ENCODE results near the gene MRPL49. TPM values are rescaled to one million over a fixed set of nuclear protein-coding genes. Genes with fewer than 3 reads are reported as not detected.
A peak's percentile ranks its signal among the peaks of the same experiment; 100 is the strongest.

Gene MRPL49
- total RNA-seq, 1 experiment from 2014 or later = 76.9 TPM

- ChIA-PET POLR2A (interaction anchor here (0.7 to 4.2 kb wide), 4 partner anchors 8 to 335 kb away, joined by 3 to 32 read pairs (median 3); partner anchors contain the start of genes FAU, MRPL49 and SF1), CTCF (interaction anchor here (0.7 to 5.1 kb wide), 2 partner anchors 16 to 148 kb away, joined by 3 to 94 read pairs; partner anchors contain the start of gene VPS51)
- Mint-ChIP-seq H3K36me3 (ENCODE audit: insufficient read depth, unreplicated experiment) (peaks cover 43% of the 10 kb centered on the region), H3K27ac (ENCODE audit: low read depth, unreplicated experiment) (no peak overlapping the region), H3K4me3 (ENCODE audit: unreplicated experiment) (peak overlapping the region; percentile 93), H3K4me1 (ENCODE audit: insufficient read depth, unreplicated experiment) (peaks cover 17% of the 10 kb centered on the region), H3K27me3 (ENCODE audit: insufficient read depth, unreplicated experiment) (no peaks in the 10 kb centered on the region), H3K9me3 (ENCODE audit: unreplicated experiment) (no peaks in the 10 kb centered on the region)
- TF ChIP-seq, protein P1, sequence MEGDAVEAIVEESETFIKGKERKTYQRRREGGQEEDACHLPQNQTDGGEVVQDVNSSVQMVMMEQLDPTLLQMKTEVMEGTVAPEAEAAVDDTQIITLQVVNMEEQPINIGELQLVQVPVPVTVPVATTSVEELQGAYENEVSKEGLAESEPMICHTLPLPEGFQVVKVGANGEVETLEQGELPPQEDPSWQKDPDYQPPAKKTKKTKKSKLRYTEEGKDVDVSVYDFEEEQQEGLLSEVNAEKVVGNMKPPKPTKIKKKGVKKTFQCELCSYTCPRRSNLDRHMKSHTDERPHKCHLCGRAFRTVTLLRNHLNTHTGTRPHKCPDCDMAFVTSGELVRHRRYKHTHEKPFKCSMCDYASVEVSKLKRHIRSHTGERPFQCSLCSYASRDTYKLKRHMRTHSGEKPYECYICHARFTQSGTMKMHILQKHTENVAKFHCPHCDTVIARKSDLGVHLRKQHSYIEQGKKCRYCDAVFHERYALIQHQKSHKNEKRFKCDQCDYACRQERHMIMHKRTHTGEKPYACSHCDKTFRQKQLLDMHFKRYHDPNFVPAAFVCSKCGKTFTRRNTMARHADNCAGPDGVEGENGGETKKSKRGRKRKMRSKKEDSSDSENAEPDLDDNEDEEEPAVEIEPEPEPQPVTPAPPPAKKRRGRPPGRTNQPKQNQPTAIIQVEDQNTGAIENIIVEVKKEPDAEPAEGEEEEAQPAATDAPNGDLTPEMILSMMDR (IDR thresholded peaks at IDR 0.05; ENCODE audit: unreplicated experiment) = no peak
- intact Hi-C loops (cut with micrococcal nuclease) = loop anchor here (10.0 kb wide), 1 partner anchor 199 kb away; the partner anchor contains the start of gene ATG2A
- DNase-seq (ENCODE audit: unreplicated experiment) = no peak
- BruUV-seq (replicated peaks) = no TSS peak
Observed at GRCh38 chr11:65113839-65114238, 8.3 kb upstream of the MRPL49 start.

DNA sequence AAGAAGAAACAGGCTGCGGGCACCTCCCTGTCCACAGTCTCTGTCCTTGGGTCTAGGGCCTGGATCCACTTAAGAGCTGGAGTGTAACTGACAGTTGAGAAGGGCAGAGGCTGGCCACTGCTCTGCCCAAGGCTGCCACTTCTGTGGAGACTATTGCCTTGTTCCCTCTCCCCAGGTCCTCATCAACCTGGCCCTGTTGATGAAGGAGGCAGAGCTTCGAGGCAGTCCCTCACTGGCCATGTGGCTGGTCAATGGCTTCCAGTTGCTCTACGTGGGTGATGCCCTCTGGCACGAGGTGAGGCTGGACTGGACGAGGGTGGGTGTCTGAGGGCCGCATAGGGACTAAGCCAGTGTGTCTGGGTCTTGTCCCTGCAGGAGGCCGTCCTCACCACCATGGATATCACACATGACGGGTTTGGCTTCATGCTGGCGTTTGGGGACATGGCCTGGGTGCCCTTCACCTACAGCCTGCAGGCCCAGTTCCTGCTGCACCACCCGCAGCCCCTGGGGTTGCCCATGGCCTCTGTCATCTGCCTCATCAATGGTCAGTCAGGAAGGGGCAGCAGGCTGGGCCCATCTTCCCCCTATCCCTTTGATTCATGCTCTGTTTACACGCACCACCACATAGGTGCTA, 7.5 kb upstream of the MRPL49 start:
- ChIA-PET CTCF (interaction anchor here (0.6 to 5.1 kb wide), 2 partner anchors 17 to 142 kb away, joined by 4 to 94 read pairs; partner anchors contain the start of gene VPS51), POLR2A (interaction anchor here (0.7 to 0.8 kb wide), 2 partner anchors 11 to 336 kb away, joined by 3 read pairs; partner anchors contain the start of gene SF1)
- no TSS peak for BruUV-seq (replicated peaks)
- peaks cover 17% of the 10 kb centered on the region for H3K4me1 Mint-ChIP-seq (ENCODE audit: insufficient read depth, unreplicated experiment)
- H3K4me3 Mint-ChIP-seq (ENCODE audit: unreplicated experiment) = no peak overlapping the region
- no peaks in the 10 kb centered on the region for H3K9me3 Mint-ChIP-seq (ENCODE audit: unreplicated experiment)
- no peaks in the 10 kb centered on the region for H3K27me3 Mint-ChIP-seq (ENCODE audit: insufficient read depth, unreplicated experiment)
- H3K36me3 Mint-ChIP-seq (ENCODE audit: insufficient read depth, unreplicated experiment) = peaks cover 50% of the 10 kb centered on the region
- intact Hi-C loops (cut with micrococcal nuclease) = loop anchor here (10.0 kb wide), 1 partner anchor 200 kb away; the partner anchor contains the start of gene ATG2A
- no peak for DNase-seq (ENCODE audit: unreplicated experiment)
- H3K27ac Mint-ChIP-seq (ENCODE audit: low read depth, unreplicated experiment) = no peak overlapping the region
- TF ChIP-seq, protein P1 (IDR thresholded peaks at IDR 0.05; ENCODE audit: unreplicated experiment) = no peak

GRCh38 chr11:65115361-65116082, 6.6 kb upstream of the MRPL49 start:
- no TSS peak for BruUV-seq (replicated peaks)
- POLR2A ChIA-PET = interaction anchor here (1.9 to 8.8 kb wide), 6 partner anchors 19 to 101 kb away, joined by 9 to 122 read pairs (median 19); partner anchors contain the start of genes ARL2, CAPN1, SAC3D1 and SYVN1
- Mint-ChIP-seq H3K27me3 (ENCODE audit: insufficient read depth, unreplicated experiment) (no peaks in the 10 kb centered on the region), H3K4me3 (ENCODE audit: unreplicated experiment) (peak overlapping the region; percentile 82), H3K36me3 (ENCODE audit: insufficient read depth, unreplicated experiment) (peaks cover 50% of the 10 kb centered on the region), H3K9me3 (ENCODE audit: unreplicated experiment) (no peaks in the 10 kb centered on the region), H3K27ac (ENCODE audit: low read depth, unreplicated experiment) (peak overlapping the region; percentile 12), H3K4me1 (ENCODE audit: insufficient read depth, unreplicated experiment) (peaks cover 17% of the 10 kb centered on the region)
- TF ChIP-seq, protein P1 (IDR thresholded peaks at IDR 0.05; ENCODE audit: unreplicated experiment) = no peak
- CTCF ChIA-PET = interaction anchor here (0.6 to 0.9 kb wide), 2 partner anchors 32 to 270 kb away, joined by 3 to 6 read pairs; partner anchors contain the start of gene CDC42BPG
- intact Hi-C loops (cut with micrococcal nuclease) = loop anchor here (2.0 to 10.0 kb wide), 2 partner anchors 101 to 201 kb away; partner anchors contain the start of genes ARL2 and ATG2A
- DNase-seq (ENCODE audit: unreplicated experiment) = no peak

Measured in MCF 10A (cell line).